ENCODE measurements around the gene UBXN10.

DNA sequence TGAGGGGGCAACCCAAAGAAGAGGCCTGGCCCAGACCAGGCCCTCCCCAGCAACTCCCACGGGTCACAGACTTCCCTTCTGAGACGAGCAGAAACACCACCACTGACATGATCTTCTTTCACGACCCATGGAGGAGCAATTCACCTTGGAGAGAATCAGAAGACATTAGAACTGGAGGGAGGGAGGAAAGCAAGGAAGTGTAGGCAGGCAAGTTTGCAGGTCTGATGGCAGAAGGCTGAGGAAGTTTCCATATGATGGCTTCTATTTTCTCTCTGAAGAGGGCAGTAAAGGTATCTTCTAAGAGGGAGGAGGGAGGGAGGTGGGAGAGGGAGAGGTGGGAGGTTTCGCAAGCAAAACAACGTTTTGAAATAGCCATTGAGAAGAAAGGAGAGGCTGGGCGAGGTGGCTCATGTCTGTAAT, 1.4 kb upstream of the UBXN10 start:
- TF ChIP-seq POLR2AphosphoS5 (IDR thresholded peaks at IDR 0.05), result no peak
- TF ChIP-seq, protein P1, sequence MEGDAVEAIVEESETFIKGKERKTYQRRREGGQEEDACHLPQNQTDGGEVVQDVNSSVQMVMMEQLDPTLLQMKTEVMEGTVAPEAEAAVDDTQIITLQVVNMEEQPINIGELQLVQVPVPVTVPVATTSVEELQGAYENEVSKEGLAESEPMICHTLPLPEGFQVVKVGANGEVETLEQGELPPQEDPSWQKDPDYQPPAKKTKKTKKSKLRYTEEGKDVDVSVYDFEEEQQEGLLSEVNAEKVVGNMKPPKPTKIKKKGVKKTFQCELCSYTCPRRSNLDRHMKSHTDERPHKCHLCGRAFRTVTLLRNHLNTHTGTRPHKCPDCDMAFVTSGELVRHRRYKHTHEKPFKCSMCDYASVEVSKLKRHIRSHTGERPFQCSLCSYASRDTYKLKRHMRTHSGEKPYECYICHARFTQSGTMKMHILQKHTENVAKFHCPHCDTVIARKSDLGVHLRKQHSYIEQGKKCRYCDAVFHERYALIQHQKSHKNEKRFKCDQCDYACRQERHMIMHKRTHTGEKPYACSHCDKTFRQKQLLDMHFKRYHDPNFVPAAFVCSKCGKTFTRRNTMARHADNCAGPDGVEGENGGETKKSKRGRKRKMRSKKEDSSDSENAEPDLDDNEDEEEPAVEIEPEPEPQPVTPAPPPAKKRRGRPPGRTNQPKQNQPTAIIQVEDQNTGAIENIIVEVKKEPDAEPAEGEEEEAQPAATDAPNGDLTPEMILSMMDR (IDR thresholded peaks at IDR 0.05 in 8 of 11, conservative IDR thresholded peaks at IDR 0.05 in 3 of 11), result no peak
- no peak for TF ChIP-seq POLR2A (IDR thresholded peaks at IDR 0.05)

All from spleen (tissue), 7 donors.